ENCODE results near the gene DENND5A.

GRCh38 chr11:9301720-9302119 is 36.6 kb upstream of the DENND5A start:
- TF ChIP-seq ESRRA (IDR thresholded peaks at IDR 0.05; ENCODE audit: low read length) (no peak), ELK1 (IDR thresholded peaks at IDR 0.05; ENCODE audit: low read depth, low read length) (no peak), NR2F1 (conservative IDR thresholded peaks at IDR 0.05) (no peak)
